ENCODE measurements around the gene TEX14.

The TEX14 gene, protein sequence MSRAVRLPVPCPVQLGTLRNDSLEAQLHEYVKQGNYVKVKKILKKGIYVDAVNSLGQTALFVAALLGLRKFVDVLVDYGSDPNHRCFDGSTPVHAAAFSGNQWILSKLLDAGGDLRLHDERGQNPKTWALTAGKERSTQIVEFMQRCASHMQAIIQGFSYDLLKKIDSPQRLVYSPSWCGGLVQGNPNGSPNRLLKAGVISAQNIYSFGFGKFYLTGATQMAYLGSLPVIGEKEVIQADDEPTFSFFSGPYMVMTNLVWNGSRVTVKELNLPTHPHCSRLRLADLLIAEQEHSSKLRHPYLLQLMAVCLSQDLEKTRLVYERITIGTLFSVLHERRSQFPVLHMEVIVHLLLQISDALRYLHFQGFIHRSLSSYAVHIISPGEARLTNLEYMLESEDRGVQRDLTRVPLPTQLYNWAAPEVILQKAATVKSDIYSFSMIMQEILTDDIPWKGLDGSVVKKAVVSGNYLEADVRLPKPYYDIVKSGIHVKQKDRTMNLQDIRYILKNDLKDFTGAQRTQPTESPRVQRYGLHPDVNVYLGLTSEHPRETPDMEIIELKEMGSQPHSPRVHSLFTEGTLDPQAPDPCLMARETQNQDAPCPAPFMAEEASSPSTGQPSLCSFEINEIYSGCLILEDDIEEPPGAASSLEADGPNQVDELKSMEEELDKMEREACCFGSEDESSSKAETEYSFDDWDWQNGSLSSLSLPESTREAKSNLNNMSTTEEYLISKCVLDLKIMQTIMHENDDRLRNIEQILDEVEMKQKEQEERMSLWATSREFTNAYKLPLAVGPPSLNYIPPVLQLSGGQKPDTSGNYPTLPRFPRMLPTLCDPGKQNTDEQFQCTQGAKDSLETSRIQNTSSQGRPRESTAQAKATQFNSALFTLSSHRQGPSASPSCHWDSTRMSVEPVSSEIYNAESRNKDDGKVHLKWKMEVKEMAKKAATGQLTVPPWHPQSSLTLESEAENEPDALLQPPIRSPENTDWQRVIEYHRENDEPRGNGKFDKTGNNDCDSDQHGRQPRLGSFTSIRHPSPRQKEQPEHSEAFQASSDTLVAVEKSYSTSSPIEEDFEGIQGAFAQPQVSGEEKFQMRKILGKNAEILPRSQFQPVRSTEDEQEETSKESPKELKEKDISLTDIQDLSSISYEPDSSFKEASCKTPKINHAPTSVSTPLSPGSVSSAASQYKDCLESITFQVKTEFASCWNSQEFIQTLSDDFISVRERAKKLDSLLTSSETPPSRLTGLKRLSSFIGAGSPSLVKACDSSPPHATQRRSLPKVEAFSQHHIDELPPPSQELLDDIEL (N-terminal part only)

GRCh38 chr17:58691701-58692238, at the start of gene TEX14:
TEX14 (minus strand) TSS chr17:58692045; CDS start chr17:58652001, 40,044 bp downstream.
- DNase-seq (ENCODE audit: low read depth): no peak

DNA sequence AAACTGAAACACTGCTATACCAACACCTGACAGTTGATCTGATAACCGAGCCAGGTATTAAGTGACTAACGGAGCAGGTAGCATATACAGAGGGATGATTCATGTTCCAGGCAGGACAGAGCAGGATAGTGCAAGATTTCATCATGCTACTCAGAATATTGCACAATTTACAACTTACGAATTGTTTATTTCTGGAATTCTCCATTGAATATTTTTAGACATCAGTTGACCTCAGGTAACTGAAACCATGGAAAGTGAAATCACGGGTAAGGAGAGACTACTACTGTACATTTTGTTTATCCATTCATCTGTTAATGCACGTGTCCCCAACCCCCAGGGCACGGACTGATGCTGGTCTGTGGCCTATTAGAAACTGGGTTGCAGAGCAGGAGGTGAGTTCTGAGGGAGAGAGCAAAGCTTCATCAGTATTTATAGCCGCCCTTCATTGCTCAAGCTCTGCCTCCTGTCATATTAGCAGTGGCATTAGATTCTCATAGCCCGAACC, 49.3 kb upstream of the TEX14 start:
- DNase-seq (ENCODE audit: low read depth): no peak

- DNase-seq (ENCODE audit: low read depth): no peak
These were observed 43.0 kb upstream of the TEX14 start for GRCh38 chr17:58734811-58735210.

DNA sequence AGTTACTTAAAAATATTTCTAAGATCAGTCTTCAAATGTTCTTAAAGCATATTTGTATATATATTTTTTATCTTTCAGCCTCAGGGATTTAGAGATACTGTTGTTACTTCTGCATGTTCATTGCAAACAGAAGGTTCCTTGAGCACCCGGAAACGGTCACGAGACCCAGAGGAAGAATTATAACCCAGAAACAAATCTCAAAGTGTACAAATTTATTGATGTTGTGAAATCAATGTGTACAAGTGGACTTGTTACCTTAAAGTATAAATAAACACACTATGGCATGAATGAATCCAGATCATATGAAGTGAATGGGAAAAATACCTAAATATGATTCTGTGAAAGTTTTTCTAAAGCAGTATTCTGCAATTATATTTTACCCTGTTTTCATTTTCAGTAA, 42.2 kb upstream of the TEX14 start:
- DNase-seq (ENCODE audit: low read depth): no peak

- DNase-seq (ENCODE audit: low read depth): no peak
These were observed 39.1 kb upstream of the TEX14 start for GRCh38 chr17:58730937-58731336.

GRCh38 chr17:58728798-58729197, 37.0 kb upstream of the TEX14 start:
- DNase-seq (ENCODE audit: low read depth): no peak

DNA sequence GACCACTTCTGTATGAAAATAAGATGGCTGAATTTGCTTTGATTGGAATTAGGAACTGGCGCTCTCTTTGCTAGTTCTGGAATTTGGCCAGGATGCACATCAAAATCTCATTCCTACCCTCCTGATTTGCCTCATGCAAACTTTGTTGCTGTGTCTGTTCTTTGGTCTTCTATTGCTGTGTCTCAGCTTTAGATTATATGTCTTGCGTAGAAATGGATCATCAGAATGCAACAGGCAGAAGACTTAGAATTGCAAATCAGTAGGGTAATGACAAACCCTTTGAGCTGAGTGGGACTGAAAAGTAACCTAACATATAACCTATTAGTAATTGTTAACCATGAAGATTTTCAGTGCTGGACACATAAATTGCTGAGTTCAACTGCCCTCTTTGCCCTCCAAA, 30.9 kb upstream of the TEX14 start:
- DNase-seq (ENCODE audit: low read depth): no peak

- DNase-seq (ENCODE audit: low read depth): no peak
These were observed 30.4 kb upstream of the TEX14 start for GRCh38 chr17:58722274-58722673.

- peak; percentile 28 for DNase-seq (ENCODE audit: low read depth)
These were observed 19.2 kb upstream of the TEX14 start for GRCh38 chr17:58710948-58711552.

DNA sequence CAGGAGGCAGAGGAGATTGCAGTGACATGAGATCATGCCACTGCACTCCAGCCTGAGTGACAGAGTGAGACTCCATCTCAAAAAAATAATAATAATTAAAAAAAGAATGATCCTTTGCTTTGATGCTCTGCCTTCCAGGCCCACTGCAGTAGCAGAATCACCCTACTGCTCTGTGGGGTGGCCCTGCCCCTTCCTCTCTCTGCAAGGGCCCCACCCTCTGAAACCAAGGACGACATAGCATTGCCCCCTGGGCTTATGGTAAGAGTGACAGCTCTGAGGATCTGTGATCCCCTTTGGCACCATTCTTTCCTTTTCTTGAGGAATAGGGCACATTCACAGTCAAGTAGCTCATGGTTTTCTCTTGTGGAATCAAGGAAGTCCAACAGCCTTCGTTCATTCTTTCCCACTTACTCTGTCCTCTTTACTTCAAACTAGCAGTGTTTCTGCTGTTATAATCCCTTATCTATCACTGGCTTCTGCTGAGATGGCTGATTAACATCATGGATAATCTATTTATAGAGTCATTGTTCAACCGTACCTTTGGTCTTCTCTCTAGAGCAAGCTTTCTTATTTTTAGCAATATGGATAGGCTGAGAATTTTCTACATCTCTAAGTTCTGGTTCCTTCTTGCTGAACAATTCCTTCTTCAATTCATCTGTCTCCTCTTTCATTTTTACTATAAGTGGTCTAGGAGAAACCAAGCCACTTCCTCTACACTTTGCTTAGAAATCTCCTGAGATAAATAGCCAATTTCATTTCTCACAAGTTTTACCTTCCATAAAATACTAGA, 14.7 kb upstream of the TEX14 start:
- no peak for DNase-seq (ENCODE audit: low read depth)

GRCh38 chr17:58703916-58704286, 12.1 kb upstream of the TEX14 start:
- no peak for DNase-seq (ENCODE audit: low read depth)

DNA sequence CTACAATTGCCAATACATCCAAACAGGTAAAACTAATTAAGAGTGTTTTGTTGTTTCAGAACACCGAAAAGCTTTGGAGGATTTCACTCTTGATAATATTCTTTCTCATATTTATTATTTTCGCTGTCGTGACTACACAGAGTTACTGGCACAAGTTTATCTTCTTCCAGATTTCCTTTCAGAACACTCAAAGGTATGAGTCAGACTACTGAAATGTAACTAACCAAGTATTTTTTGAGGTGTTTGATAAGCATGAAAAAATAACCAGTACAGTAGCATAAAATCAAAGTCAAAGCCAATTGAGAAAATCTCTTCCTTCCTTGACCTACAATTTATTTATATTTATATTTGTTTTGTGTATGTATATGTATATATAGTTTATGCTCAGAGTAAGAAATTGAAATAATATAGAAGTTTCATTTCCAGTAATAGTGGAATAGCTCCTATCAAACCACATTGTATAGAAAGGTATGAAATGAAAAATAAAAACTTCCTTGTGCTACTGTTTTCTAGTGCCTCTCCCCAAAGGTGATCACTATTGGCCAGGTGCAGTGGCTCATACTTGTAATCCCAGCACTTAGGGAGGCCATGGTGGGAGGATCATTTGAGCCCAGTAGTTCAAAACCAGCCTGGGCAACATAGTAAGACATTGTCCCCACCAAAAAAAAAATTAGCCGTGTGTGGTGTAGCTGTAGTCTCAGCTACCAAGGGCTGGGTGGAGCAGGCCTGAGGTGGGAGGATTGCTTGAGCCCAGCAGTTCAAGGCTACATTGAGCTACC, 11.5 kb upstream of the TEX14 start:
- DNase-seq (ENCODE audit: low read depth): no peak

- no peak for DNase-seq (ENCODE audit: low read depth)
These were observed 10.9 kb upstream of the TEX14 start for GRCh38 chr17:58702708-58703107.

GRCh38 chr17:58702045-58702476, 10.2 kb upstream of the TEX14 start:
- no peak for DNase-seq (ENCODE audit: low read depth)

GRCh38 chr17:58699771-58700170, 7.9 kb upstream of the TEX14 start:
- no peak for DNase-seq (ENCODE audit: low read depth)

GRCh38 chr17:58694826-58695225, 3.0 kb upstream of the TEX14 start:
- DNase-seq (ENCODE audit: low read depth): no peak

GRCh38 chr17:58694302-58694701, 2.5 kb upstream of the TEX14 start:
- DNase-seq (ENCODE audit: low read depth): no peak

DNA sequence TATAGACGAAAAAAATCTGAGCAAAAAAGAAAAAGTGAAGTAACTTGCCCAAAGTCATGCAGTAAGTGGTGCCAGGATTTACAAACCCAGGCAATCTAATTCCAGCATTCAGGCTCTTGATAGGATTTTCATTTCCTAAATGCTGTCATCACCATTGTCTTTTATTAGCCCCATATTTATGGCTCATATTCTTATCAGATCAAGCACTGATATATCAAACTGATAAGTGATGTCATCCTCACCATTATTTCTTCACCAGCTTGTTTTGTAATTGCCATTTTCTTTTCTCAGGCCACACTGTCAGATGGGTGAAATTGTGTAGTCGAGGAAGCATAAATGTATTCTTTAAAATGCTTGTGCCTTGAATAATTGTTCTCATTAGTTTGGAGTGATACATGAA, 1.9 kb upstream of the TEX14 start:
- DNase-seq (ENCODE audit: low read depth): no peak

GRCh38 chr17:58693208-58693607, 1.4 kb upstream of the TEX14 start:
- DNase-seq (ENCODE audit: low read depth): no peak
